Adrenal gland (tissue), 12 donors: ENCODE results near the gene DNAI7. TPM values are rescaled to one million over a fixed set of nuclear protein-coding genes. Genes with fewer than 3 reads are reported as not detected.

Source experiments
- DNase-seq, 7 donors: peaks; one replicate each; pipeline ENCODE4 v3.0.0-alpha.2; 2019 to 2020
- H3K27ac ChIP-seq, 5 donors: fragments of 200-600 bp; sonication (generic) in 4 of 5; 1 replicate in 3 of 5; 2 replicates in 2 of 5; pipeline versions ENCODE4 v1.5.1 to v1.8.0; 2016 to 2020; ENCODE audit warnings: mild to moderate bottlenecking in 1 of 5
- H3K27me3 ChIP-seq: fragments of 200-600 bp; 2 replicates; pipeline ENCODE4 v1.8.0; 2021
- H3K36me3 ChIP-seq, 2 donors: fragments of 200-600 bp; replicated peaks in 1 of 2; 1 replicate in 1 of 2; 2 replicates in 1 of 2; pipeline versions ENCODE4 v1.5.1 to v1.8.0; 2018 to 2022
- H3K4me1 ChIP-seq, 2 donors: fragments of 200-600 bp; replicated peaks in 1 of 2; 1 replicate in 1 of 2; 2 replicates in 1 of 2; pipeline versions ENCODE4 v1.5.1 to v1.8.0; 2018 to 2021
- H3K4me3 ChIP-seq, 4 donors: fragments of 200-600 bp; sonication (generic) in 3 of 4; one replicate each; pipeline ENCODE4 v1.5.1; 2016 to 2018
- H3K9me3 ChIP-seq, 3 donors: fragments of 200-600 bp; sonication (generic) in 1 of 3; replicated peaks in 1 of 3; 1 replicate in 2 of 3; 2 replicates in 1 of 3; pipeline versions ENCODE4 v1.5.1 to v1.8.0; 2016 to 2021
- POLR2A ChIP-seq, 2 donors: fragments of 450-650 bp; IDR thresholded peaks; one replicate each; pipeline ENCODE4 v1.6.1; 2017; ENCODE audit warnings: antibody characterized with exemption in 2 of 2, mild to moderate bottlenecking in 2 of 2, moderate library complexity in 1 of 2
- WGBS, 4 donors: extraction: QIAGEN DNeasy Blood & Tissue Kit in 2 of 4; methylation state at CpG; one replicate each; pipeline versions ENCODE4 v1.1.5 to v1.1.7; 2013 to 2017; 5-methylcytosine and 5-hydroxymethylcytosine counted together
- intact Hi-C, 2 donors: fragments of 100-400 bp; cut with DNase I; formaldehyde crosslinking; loops; one replicate each; pipeline versions ENCODE4 v1.14.1 to v1.15.0; 2022 to 2023
- polyA plus RNA-seq, 3 donors: library from polyadenylated mRNA; stranded (reverse); fragments of 200-250 nt in 2 of 3; fragments of 350-450 nt in 1 of 3; fragmentation: Illumina TruSeq in 1 of 3; extraction: RNeasy Lipid Tissue Mini Kit (QIAGEN cat#74804) in 1 of 3; gene quantifications; one replicate each; pipeline ENCODE4 v1.2.3, GENCODE V29; 2013 to 2014
- total RNA-seq, 9 donors: library from RNA; depleted of rRNA in 4 of 9; stranded (reverse); fragments of >200 nt in 4 of 9; fragments of 120-200 nt in 1 of 9; fragmentation: NEBNext Ultra II Directional in 1 of 9; extraction: Animal tissue kit (Norgen Biotek cat#: 25700) in 1 of 9; gene quantifications; one replicate each; pipeline versions ENCODE4 v1.1.0 to v1.2.4, GENCODE V29; 2013 to 2023
- TF ChIP-seq, protein P1 (sequence below), 6 experiments: fragments of 450-650 bp in 4 of 6; fragments of 200-600 bp in 2 of 6; sonication (generic) in 1 of 6; IDR thresholded peaks; 1 replicate in 5 of 6; 2 replicates in 1 of 6; pipeline versions ENCODE4 v1.5.1 to v1.8.0; 2016 to 2021; ENCODE audit warnings: antibody characterized with exemption in 6 of 6, mild to moderate bottlenecking in 2 of 6, moderate library complexity in 1 of 6
- donor health status: healthy with polysubstance abuse.
- donor health status: Bipolar disorder and iron deficiency.
- donor health status: DM: yes; HTN: yes; CAD: no.
- donor health status: DM: no; HTN: no; CAD: no.
- donor health status: DM: no; HTN: no; CAD: no.
- donor health status: DM: yes; HTN: yes; CAD: no.

The DNAI7 gene
- total and polyA plus RNA-seq, 12 donors, result 0.29 to 2.3 (median 0.86) TPM

DNA sequence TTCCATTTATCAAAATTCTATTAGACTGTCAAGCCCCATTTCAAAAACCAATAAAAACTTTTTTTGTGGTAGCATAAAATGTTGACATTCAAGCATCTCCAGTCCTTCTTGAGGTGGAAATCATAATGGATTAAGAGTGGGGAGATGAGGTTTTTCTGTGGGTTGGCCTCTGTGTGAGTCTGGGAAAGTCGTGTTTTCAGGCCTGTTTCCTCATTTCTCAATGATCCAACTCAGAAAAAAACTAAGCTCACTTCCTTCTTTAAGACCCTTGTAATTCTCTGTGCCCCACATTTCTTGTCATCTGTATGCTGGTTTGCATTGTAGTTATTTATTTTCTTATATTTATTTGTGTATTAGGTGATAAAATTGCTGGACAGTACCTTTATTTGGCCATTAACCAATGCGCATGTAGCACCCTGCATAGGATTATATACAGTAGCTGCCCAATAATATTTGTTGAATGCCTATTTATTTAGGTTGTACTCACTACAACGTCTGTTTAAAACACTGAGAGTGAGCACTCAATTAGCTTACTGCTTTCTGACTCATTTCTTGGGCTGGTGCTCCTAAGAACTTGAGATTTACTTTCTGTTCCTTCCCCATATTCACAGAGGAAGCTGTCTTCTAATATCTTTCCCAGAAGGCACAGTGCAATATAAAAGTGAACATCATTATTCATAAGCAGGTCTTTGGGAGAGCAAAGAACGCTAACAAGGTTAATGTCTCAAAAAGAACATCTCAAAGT lies 121.9 kb downstream of the DNAI7 start:
- peaks cover 0 to 9% of the 10 kb centered on the region in 2 donors for H3K4me1 ChIP-seq
- no peak for DNase-seq
- no peak for TF ChIP-seq POLR2A (IDR thresholded peaks at IDR 0.05)
- no peak overlapping the region for H3K4me3 ChIP-seq
- no peaks in the 10 kb centered on the region for H3K36me3 ChIP-seq
- peak overlapping the region in 2 of 5 donors; percentile 40 to 72 for H3K27ac ChIP-seq
- WGBS, 4 donors, result 65 to 69% (median 66%) methylated on average over 4 of the region's 4 CpGs
- intact Hi-C loops, result no loop called here
- no peaks in the 10 kb centered on the region for H3K9me3 ChIP-seq
- no peaks in the 10 kb centered on the region for H3K27me3 ChIP-seq

DNA sequence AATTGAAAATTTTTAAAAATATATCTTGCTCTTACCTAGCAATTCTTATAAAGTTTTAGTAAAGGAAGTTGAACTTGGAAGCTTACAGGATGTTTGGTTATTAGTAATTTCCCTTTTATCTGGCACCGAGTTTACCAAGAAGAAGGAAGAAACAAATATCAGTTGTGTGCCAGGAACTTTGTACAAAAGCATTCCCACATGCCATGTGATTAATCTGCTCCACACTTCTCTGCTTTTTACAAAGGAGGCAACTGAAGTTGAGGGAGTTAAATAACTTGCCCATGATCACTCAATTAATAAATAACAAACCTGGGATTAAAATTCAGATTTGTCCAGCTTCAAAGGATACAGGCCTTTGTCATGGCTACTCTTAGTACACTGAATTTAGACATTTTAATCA lies 123.6 kb downstream of the DNAI7 start:
- intact Hi-C loops, result no loop called here
- no peak for TF ChIP-seq POLR2A (IDR thresholded peaks at IDR 0.05)
- TF ChIP-seq, protein P1, sequence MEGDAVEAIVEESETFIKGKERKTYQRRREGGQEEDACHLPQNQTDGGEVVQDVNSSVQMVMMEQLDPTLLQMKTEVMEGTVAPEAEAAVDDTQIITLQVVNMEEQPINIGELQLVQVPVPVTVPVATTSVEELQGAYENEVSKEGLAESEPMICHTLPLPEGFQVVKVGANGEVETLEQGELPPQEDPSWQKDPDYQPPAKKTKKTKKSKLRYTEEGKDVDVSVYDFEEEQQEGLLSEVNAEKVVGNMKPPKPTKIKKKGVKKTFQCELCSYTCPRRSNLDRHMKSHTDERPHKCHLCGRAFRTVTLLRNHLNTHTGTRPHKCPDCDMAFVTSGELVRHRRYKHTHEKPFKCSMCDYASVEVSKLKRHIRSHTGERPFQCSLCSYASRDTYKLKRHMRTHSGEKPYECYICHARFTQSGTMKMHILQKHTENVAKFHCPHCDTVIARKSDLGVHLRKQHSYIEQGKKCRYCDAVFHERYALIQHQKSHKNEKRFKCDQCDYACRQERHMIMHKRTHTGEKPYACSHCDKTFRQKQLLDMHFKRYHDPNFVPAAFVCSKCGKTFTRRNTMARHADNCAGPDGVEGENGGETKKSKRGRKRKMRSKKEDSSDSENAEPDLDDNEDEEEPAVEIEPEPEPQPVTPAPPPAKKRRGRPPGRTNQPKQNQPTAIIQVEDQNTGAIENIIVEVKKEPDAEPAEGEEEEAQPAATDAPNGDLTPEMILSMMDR (IDR thresholded peaks at IDR 0.05), result no peak
- H3K27me3 ChIP-seq, result no peaks in the 10 kb centered on the region
- peaks cover 0 to 9% of the 10 kb centered on the region in 2 donors for H3K4me1 ChIP-seq
- H3K9me3 ChIP-seq, result no peaks in the 10 kb centered on the region
- H3K36me3 ChIP-seq, result no peaks in the 10 kb centered on the region
- WGBS, 4 donors, result 28 to 41% (median 34%) methylated on average over 1 of the region's 1 CpG
- H3K27ac ChIP-seq, result peak overlapping the region in 1 of 5 donors; percentile 52
- no peak for DNase-seq
- H3K4me3 ChIP-seq, result no peak overlapping the region

DNA sequence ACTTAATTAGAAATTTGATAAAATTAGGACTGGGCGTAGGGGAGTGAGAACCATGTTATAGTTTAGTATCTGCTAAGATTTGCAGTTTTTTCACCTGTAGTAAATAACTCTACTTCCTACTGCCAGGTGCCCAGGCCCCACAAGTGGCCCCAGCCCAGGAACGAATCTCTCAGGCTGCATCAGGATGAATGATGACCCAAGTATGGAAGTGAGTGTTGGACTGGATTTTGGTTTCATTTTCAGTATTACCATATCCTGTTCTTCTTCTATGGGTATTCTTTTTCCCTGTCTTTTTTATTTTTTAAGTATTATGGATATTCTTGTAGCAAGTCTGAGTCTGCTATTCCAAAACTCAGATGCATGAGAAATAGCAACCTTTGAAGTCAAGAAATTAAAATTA lies 125.7 kb downstream of the DNAI7 start:
- Histone ChIP-seq H3K27ac (no peak overlapping the region), H3K4me1 (peaks cover 0 to 9% of the 10 kb centered on the region in 2 donors), H3K27me3 (no peaks in the 10 kb centered on the region), H3K4me3 (no peak overlapping the region), H3K9me3 (no peaks in the 10 kb centered on the region), H3K36me3 (no peaks in the 10 kb centered on the region)
- 53 to 74% (median 59%) methylated on average over 2 of the region's 2 CpGs for WGBS, 4 donors
- no peak for TF ChIP-seq POLR2A (IDR thresholded peaks at IDR 0.05)
- TF ChIP-seq, protein P1 (IDR thresholded peaks at IDR 0.05), result no peak
- DNase-seq, result no peak
- intact Hi-C loops, result no loop called here

DNA sequence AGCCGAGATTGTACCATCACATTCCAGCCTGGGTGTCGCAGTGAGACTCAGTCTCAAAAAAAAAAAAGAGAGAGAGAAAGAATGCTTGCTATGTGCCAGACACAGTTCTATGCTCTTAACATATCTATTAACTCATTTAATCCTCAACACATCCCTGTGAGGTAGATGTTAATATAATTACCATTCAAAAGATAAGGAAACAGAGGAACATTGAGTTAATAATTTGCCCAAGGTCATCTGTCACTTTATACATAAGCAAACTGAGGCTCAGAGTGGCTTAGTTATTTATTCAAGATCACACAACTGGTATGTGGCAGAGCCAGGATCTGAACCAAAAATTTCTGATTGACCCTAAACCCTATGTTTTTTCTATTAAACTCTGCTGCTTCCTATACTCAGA lies 129.9 kb downstream of the DNAI7 start:
- Histone ChIP-seq H3K9me3 (no peaks in the 10 kb centered on the region), H3K27me3 (no peaks in the 10 kb centered on the region), H3K36me3 (no peaks in the 10 kb centered on the region), H3K27ac (no peak overlapping the region), H3K4me1 (no peaks in the 10 kb centered on the region), H3K4me3 (no peak overlapping the region)
- intact Hi-C loops, result no loop called here
- TF ChIP-seq POLR2A (IDR thresholded peaks at IDR 0.05), result no peak
- TF ChIP-seq, protein P1 (IDR thresholded peaks at IDR 0.05), result no peak
- no peak for DNase-seq
- 65 to 83% (median 75%) methylated on average over 2 of the region's 2 CpGs for WGBS, 4 donors
